Bronchial epithelial cell (primary cell): ENCODE data around the gene AOPEP. TPM values are rescaled to one million over a fixed set of nuclear protein-coding genes. Genes with fewer than 3 reads are reported as not detected.

Experiments used
- DNase-seq: peaks from one replicate; pipeline ENCODE4 v3.0.0-alpha.2; 2010; ENCODE audit warnings: low read depth
- FAIRE-seq: peaks from 2 replicates; lab custom pipeline; 2011; peaks lifted over from hg19 to GRCh38; lab: Jason Lieb, UNC
- H3K27me3 ChIP-seq: 2 replicates; pipeline ENCODE4 v1.5.1; 2011; ENCODE audit warnings: low read length; ENCODE audit not compliant: control insufficient read depth, insufficient read depth
- H3K36me3 ChIP-seq: 2 replicates; pipeline ENCODE4 v1.5.1; 2011; ENCODE audit warnings: low read length; ENCODE audit not compliant: control insufficient read depth, insufficient read depth
- H3K4me3 ChIP-seq: 2 replicates; pipeline ENCODE4 v1.5.1; 2011; ENCODE audit warnings: mild to moderate bottlenecking, low read depth, low read length, control low read depth
- total RNA-seq: library from RNA; depleted of rRNA; stranded (reverse); fragments of >200 nt; gene quantifications from 2 replicates; pipeline ENCODE4 v1.2.1, GENCODE V29; 2014
- TF ChIP-seq, protein P1 (sequence below): IDR thresholded peaks from 2 replicates; pipeline ENCODE4 v1.5.1; 2011; ENCODE audit warnings: mild to moderate bottlenecking, moderate library complexity, low read length, control low read depth, inconsistent platforms; ENCODE audit not compliant: insufficient read depth, severe bottlenecking

The AOPEP gene
- total RNA-seq, 1 donor from 2014 or later: 91.1 TPM

DNA sequence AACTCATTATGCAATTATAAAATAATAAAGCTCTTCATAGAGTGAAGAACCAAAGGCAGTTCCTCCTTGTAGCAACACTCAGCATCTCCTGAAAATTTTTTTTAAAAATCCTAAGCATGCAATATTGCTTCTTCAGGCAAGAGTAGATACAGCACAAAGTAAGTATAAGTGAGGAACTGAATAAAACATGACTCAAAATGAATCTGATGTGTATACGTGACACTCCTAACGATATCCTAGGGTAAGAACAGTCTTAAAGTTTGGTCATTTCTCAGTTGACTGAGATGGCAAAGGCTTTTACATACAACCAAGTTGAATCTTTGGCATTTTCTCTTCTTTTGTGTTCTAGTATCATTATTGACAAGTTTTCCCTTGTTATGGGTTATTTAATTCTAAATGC is 41.1 kb upstream of the AOPEP start:
- H3K4me3 ChIP-seq: no peak overlapping the region
- TF ChIP-seq, protein P1, sequence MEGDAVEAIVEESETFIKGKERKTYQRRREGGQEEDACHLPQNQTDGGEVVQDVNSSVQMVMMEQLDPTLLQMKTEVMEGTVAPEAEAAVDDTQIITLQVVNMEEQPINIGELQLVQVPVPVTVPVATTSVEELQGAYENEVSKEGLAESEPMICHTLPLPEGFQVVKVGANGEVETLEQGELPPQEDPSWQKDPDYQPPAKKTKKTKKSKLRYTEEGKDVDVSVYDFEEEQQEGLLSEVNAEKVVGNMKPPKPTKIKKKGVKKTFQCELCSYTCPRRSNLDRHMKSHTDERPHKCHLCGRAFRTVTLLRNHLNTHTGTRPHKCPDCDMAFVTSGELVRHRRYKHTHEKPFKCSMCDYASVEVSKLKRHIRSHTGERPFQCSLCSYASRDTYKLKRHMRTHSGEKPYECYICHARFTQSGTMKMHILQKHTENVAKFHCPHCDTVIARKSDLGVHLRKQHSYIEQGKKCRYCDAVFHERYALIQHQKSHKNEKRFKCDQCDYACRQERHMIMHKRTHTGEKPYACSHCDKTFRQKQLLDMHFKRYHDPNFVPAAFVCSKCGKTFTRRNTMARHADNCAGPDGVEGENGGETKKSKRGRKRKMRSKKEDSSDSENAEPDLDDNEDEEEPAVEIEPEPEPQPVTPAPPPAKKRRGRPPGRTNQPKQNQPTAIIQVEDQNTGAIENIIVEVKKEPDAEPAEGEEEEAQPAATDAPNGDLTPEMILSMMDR: no peak
- FAIRE-seq (no peak), DNase-seq (no peak)
- no peaks in the 10 kb centered on the region for H3K27me3 ChIP-seq
- no peaks in the 10 kb centered on the region for H3K36me3 ChIP-seq

DNA sequence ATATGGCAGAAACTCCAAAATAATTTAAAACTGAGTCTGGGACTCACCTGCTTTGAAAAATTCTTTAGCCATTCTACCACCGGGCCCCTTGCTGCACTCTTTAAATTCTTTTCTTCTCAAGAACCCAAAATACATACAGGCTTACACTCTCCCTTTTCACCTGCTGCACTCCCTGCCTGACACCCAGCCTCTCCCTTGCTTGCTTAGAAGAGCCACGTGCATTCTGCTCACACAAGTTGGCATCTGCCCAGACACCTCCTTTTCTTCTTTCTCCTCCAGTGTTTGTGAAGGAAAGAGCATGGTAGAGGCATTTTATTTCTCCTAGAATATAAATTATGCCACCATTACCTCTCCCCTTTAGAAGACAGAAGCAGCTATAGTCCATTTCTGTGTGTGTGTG is 39.0 kb upstream of the AOPEP start:
- Histone ChIP-seq H3K27me3 (no peaks in the 10 kb centered on the region), H3K36me3 (no peaks in the 10 kb centered on the region), H3K4me3 (no peak overlapping the region)
- TF ChIP-seq, protein P1: no peak
- DNase-seq (no peak), FAIRE-seq (no peak)

DNA sequence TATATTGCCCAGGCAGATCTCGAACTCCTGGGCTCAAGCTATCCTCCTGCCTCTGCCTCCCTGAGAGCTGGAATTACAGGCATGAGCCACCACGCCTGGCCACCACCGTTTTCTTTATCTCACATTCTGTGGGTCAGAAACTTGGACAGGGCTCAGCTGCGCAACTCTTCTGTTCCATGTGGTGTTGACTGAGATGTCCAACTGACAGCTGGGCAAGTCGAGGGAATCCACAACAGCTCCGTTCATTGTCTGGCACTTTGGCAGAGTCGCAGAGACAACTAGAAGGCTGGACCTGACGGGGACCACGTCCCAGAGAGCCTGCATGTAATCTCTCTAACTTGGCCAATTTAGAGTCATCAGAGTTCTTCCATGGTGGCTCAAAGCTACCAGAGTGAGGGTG is 36.2 kb upstream of the AOPEP start:
- FAIRE-seq: no peak
- DNase-seq: no peak
- H3K27me3 ChIP-seq: no peaks in the 10 kb centered on the region

DNA sequence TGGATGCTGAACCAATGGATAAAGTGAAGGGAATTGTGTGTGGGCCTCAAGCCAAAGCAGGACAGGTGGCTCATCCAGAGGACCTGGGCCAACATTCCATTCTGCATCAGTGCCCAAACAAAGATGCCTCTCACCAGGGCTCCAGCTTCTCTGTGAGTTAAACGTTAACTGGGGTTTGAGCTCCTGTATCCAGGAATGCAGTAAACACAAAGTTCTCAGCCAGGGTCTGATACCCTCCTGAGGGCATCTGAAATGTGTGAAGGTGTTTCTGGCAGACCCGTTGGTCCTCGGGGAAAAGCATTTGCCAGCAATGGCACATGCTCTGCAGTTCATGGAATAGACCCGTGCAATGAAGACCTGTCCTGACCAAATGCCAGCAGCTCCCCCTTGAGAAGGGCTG is 33.9 kb upstream of the AOPEP start:
- no peaks in the 10 kb centered on the region for H3K36me3 ChIP-seq
- FAIRE-seq: no peak
- H3K4me3 ChIP-seq: no peak overlapping the region
- DNase-seq: no peak
- no peaks in the 10 kb centered on the region for H3K27me3 ChIP-seq
- TF ChIP-seq, protein P1: no peak

More for the DNA sequence above, 36.2 kb upstream of the AOPEP start:
- Histone ChIP-seq H3K4me3 (no peak overlapping the region), H3K36me3 (no peaks in the 10 kb centered on the region)
- TF ChIP-seq, protein P1: no peak

DNA sequence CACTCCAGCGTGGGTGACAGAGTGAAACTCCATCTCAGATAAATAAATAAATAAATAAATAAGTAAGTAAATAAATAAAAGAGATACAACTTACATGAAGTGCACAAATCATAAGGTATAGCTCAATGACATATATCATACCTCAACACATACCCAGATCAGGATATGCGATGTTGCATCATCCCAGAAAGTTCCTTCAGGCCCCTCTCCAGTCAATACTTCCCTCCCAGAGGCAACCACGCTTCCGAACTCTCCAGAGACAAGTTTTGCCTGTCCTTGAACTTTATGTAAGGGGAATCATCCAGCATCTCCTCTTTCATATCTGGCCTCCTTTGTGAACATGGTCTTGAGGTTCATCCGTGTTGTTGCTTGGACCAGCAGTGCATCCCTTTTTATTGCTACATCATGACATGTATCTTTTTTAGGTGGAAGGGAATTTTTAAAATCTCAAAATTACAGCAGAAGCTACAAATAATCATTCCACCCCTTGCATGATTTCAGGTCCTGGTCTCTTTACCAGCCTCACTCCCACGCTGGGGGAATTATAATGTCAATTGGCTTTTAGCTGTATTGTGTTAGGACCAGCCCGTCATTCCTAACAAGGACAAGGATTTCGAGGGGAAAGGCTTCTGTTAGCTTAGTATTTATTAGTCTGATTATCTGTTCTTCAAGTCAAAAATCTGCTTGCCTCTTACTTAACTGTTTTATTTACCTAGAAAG is 32.9 kb upstream of the AOPEP start:
- no peak for FAIRE-seq
- no peak for DNase-seq
- Histone ChIP-seq H3K27me3 (no peaks in the 10 kb centered on the region), H3K4me3 (no peak overlapping the region), H3K36me3 (no peaks in the 10 kb centered on the region)
- TF ChIP-seq, protein P1: no peak

DNA sequence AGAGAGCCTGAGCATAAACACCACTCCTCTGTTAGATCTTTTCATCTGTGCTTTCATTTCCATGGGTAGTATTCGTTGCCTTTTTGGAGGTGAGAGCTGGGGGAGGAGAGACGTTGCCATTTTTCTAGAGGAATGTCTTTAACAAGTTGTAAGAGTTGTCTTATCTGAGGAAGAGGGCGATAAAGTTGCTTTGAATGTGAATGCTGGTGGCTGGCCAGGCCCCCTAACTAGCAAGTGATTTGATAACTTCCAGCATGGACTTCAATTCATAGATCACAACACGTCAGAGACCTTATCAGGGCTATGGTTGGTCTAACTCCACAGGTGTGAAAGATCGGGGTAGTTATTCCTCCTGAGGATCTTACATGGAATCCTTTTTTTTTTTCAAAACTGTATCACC is 30.0 kb upstream of the AOPEP start:
- no peak overlapping the region for H3K4me3 ChIP-seq
- no peaks in the 10 kb centered on the region for H3K36me3 ChIP-seq
- no peak for FAIRE-seq
- H3K27me3 ChIP-seq: no peaks in the 10 kb centered on the region
- no peak for DNase-seq
- TF ChIP-seq, protein P1: no peak
